Measurements from ENCODE around the gene ARSG.

Gene ARSG

GRCh38 chr17:68301438-68301959 is 10.2 kb downstream of the ARSG start:
- no peak for DNase-seq

GRCh38 chr17:68302066-68302564 is 10.8 kb downstream of the ARSG start:
- H3K27ac ChIP-seq: no peak overlapping the region
- no peak for DNase-seq
- no peaks in the 10 kb centered on the region for H3K36me3 ChIP-seq
- H3K4me3 ChIP-seq (ENCODE audit: low read depth, low read length): no peak overlapping the region
- peaks cover 3% of the 10 kb centered on the region for H3K9me3 ChIP-seq (ENCODE audit: severe bottlenecking)
- H3K27me3 ChIP-seq (ENCODE audit: insufficient read depth, low read depth, severe bottlenecking): no peaks in the 10 kb centered on the region
- no peak for TF ChIP-seq CTCF (IDR thresholded peaks at IDR 0.05; ENCODE audit: low read depth, low read length)

More at GRCh38 chr17:68301438-68301959, 10.2 kb downstream of the ARSG start:
- peaks cover 3% of the 10 kb centered on the region for H3K9me3 ChIP-seq (ENCODE audit: severe bottlenecking)
- H3K27ac ChIP-seq: no peak overlapping the region
- H3K36me3 ChIP-seq: no peaks in the 10 kb centered on the region
- H3K4me3 ChIP-seq (ENCODE audit: low read depth, low read length): no peak overlapping the region
- no peak for TF ChIP-seq CTCF (IDR thresholded peaks at IDR 0.05; ENCODE audit: low read depth, low read length)
- H3K27me3 ChIP-seq (ENCODE audit: insufficient read depth, low read depth, severe bottlenecking): no peaks in the 10 kb centered on the region

GRCh38 chr17:68302666-68303065 is 11.4 kb downstream of the ARSG start:
- Histone ChIP-seq H3K4me3 (ENCODE audit: low read depth, low read length) (no peak overlapping the region), H3K27me3 (ENCODE audit: insufficient read depth, low read depth, severe bottlenecking) (no peaks in the 10 kb centered on the region), H3K36me3 (no peaks in the 10 kb centered on the region), H3K9me3 (ENCODE audit: severe bottlenecking) (peaks cover 3% of the 10 kb centered on the region), H3K27ac (no peak overlapping the region)
- no peak for TF ChIP-seq CTCF (IDR thresholded peaks at IDR 0.05; ENCODE audit: low read depth, low read length)
- DNase-seq: no peak

GRCh38 chr17:68304706-68305105 is 13.4 kb downstream of the ARSG start:
- Histone ChIP-seq H3K9me3 (ENCODE audit: severe bottlenecking) (peaks cover 3% of the 10 kb centered on the region), H3K27me3 (ENCODE audit: insufficient read depth, low read depth, severe bottlenecking) (no peaks in the 10 kb centered on the region), H3K4me3 (ENCODE audit: low read depth, low read length) (no peak overlapping the region), H3K36me3 (no peaks in the 10 kb centered on the region), H3K27ac (no peak overlapping the region)
- no peak for DNase-seq
- TF ChIP-seq CTCF (IDR thresholded peaks at IDR 0.05; ENCODE audit: low read depth, low read length): no peak

GRCh38 chr17:68305142-68305541 is 13.8 kb downstream of the ARSG start:
- no peak overlapping the region for H3K4me3 ChIP-seq (ENCODE audit: low read depth, low read length)
- H3K27me3 ChIP-seq (ENCODE audit: insufficient read depth, low read depth, severe bottlenecking): no peaks in the 10 kb centered on the region
- H3K9me3 ChIP-seq (ENCODE audit: severe bottlenecking): peaks cover 3% of the 10 kb centered on the region
- no peaks in the 10 kb centered on the region for H3K36me3 ChIP-seq
- H3K27ac ChIP-seq: no peak overlapping the region
- no peak for TF ChIP-seq CTCF (IDR thresholded peaks at IDR 0.05; ENCODE audit: low read depth, low read length)
- no peak for DNase-seq

- peaks cover under 1% of the 10 kb centered on the region for H3K9me3 ChIP-seq (ENCODE audit: severe bottlenecking)
- no peak for DNase-seq
- H3K27me3 ChIP-seq (ENCODE audit: insufficient read depth, low read depth, severe bottlenecking): no peaks in the 10 kb centered on the region
- H3K27ac ChIP-seq: no peak overlapping the region
- TF ChIP-seq CTCF (IDR thresholded peaks at IDR 0.05; ENCODE audit: low read depth, low read length): no peak
- H3K4me3 ChIP-seq (ENCODE audit: low read depth, low read length): no peak overlapping the region
- no peaks in the 10 kb centered on the region for H3K36me3 ChIP-seq
Observed at GRCh38 chr17:68306819-68307218, 15.5 kb downstream of the ARSG start.
